K562 (cell line): ENCODE data around the gene RAMP2. TPM values are rescaled to one million over a fixed set of nuclear protein-coding genes. Genes with fewer than 3 reads are reported as not detected.

Source experiments
- ARID3B ChIP-seq: fragments of 250-450 bp; sonication (Bioruptor Pico); IDR thresholded peaks from 2 replicates; pipeline ENCODE4 v1.4.0; 2020; ENCODE audit warnings: borderline replicate concordance
- ATF6 ChIP-seq: sonication (generic); formaldehyde crosslinking; IDR thresholded peaks from 2 replicates; pipeline ENCODE4 v1.4.0; 2020; ENCODE audit warnings: mild to moderate bottlenecking, missing genetic modification reagents
- BDP1 ChIP-seq: IDR thresholded peaks from 3 replicates; pipeline ENCODE4 v1.6.1; 2011; ENCODE audit not compliant: insufficient read length, insufficient read depth
- BHLHE40 ChIP-seq: IDR thresholded peaks from 2 replicates; pipeline ENCODE4 v1.6.1; 2011; ENCODE audit warnings: low read length, improper control_type of control experiment
- CBFA2T3 ChIP-seq: fragments of 450-650 bp; IDR thresholded peaks from 2 replicates; pipeline ENCODE4 v1.6.1; 2017
- CBX1 ChIP-seq: sonication (generic); IDR thresholded peaks from 2 replicates; pipeline ENCODE4 v1.6.1; 2016; ENCODE audit warnings: antibody characterized with exemption, low read depth, mild to moderate bottlenecking
- EGR1 ChIP-seq: fragments of 450-650 bp; conservative IDR thresholded peaks from 2 replicates; pipeline ENCODE4 v1.6.1; 2017; ENCODE audit warnings: mild to moderate bottlenecking
- ETS1 ChIP-seq: conservative IDR thresholded peaks from 2 replicates; pipeline ENCODE4 v1.6.1; 2011; ENCODE audit warnings: low read depth, mild to moderate bottlenecking, low read length; ENCODE audit not compliant: control insufficient read depth
- GABPB1 ChIP-seq: sonication (generic); formaldehyde crosslinking; IDR thresholded peaks from 2 replicates; pipeline ENCODE4 v1.8.0; 2022; ENCODE audit warnings: mild to moderate bottlenecking, missing genetic modification reagents
- LCOR ChIP-seq: sonication (generic); formaldehyde crosslinking; IDR thresholded peaks from 2 replicates; pipeline ENCODE4 v1.8.0; 2022; ENCODE audit warnings: mild to moderate bottlenecking, missing genetic modification reagents
- MTF1 ChIP-seq: fragments of 250-450 bp; sonication (Bioruptor Pico); IDR thresholded peaks from 2 replicates; pipeline ENCODE4 v1.9.0; 2021; ENCODE audit warnings: moderate library complexity, mild to moderate bottlenecking, inconsistent platforms, borderline replicate concordance
- NR3C1 ChIP-seq: sonication (generic); formaldehyde crosslinking; IDR thresholded peaks from 2 replicates; pipeline ENCODE4 v1.8.1; 2022; ENCODE audit warnings: missing genetic modification reagents
- PML ChIP-seq: IDR thresholded peaks from 2 replicates; pipeline ENCODE4 v1.6.1; 2012; ENCODE audit warnings: low read length, inconsistent platforms
- TEAD1 ChIP-seq, 2 experiments: fragments of 450-650 bp in 1 of 2; sonication (generic) in 1 of 2; formaldehyde crosslinking; IDR thresholded peaks; 2 replicates each; pipeline versions ENCODE4 v1.4.0 to v1.8.0; 2020 to 2022; ENCODE audit warnings: mild to moderate bottlenecking in 2 of 2, missing genetic modification reagents in 1 of 2
- THRAP3 ChIP-seq: fragments of 450-650 bp; IDR thresholded peaks from 2 replicates; pipeline ENCODE4 v1.6.1; 2016; ENCODE audit warnings: mild to moderate bottlenecking, inconsistent platforms, borderline replicate concordance
- ZBTB2 ChIP-seq: fragments of 450-650 bp; IDR thresholded peaks from 2 replicates; pipeline ENCODE4 v1.6.1; 2016; ENCODE audit warnings: antibody characterized with exemption
- ZFPM2 ChIP-seq: fragments of 250-450 bp; sonication (Bioruptor Pico); IDR thresholded peaks from 2 replicates; pipeline ENCODE4 v1.5.1; 2022; ENCODE audit warnings: mild to moderate bottlenecking
- ZNF146 ChIP-seq: IDR thresholded peaks from one replicate; pipeline ENCODE4 v1.6.1; 2018; ENCODE audit warnings: missing compliant biosample characterization; ENCODE audit not compliant: unreplicated experiment
- ZNF253 ChIP-seq: fragments of 250-450 bp; sonication (Bioruptor Pico); conservative IDR thresholded peaks from 2 replicates; pipeline ENCODE4 v1.6.1; 2021; ENCODE audit warnings: mild to moderate bottlenecking
- ZNF316 ChIP-seq: fragments of 450-650 bp; IDR thresholded peaks from 2 replicates; pipeline ENCODE4 v1.6.1; 2016
- ZNF354B ChIP-seq: fragments of 250-450 bp; sonication (Bioruptor Pico); IDR thresholded peaks from 2 replicates; pipeline ENCODE4 v1.4.0; 2020
- ZNF740 ChIP-seq, 3 experiments: fragments of 200-800 bp in 1 of 3; sonication (Bioruptor generic) in 1 of 3; sonication (generic) in 1 of 3; formaldehyde crosslinking in 1 of 3; IDR thresholded peaks; 2 replicates each; pipeline versions ENCODE4 v1.6.1 to v1.8.0; 2016 to 2022; ENCODE audit warnings: mild to moderate bottlenecking in 2 of 3, missing compliant biosample characterization in 2 of 3, missing genetic modification characterization in 2 of 3, missing genetic modification reagents in 1 of 3
- polyA plus RNA-seq, 8 experiments: library from polyadenylated mRNA; depleted of rRNA in 4 of 8; stranded (reverse) in 5 of 8; unstranded in 3 of 8; fragments of >200 nt; fragmentation: Nextera tagmentation in 2 of 8; fragmentation: Illumina TruSeq in 1 of 8; extraction: Ambion mirVana in 2 of 8; extraction: Trizol in 1 of 8; gene quantifications; 2 replicates each; pipeline versions ENCODE4 v1.2.1 to v1.2.3, GENCODE V29; 2011 to 2014; ENCODE audit warnings: inconsistent platforms in 1 of 8, missing spikeins in 1 of 8
- total RNA-seq, 7 experiments: library from RNA; depleted of rRNA in 6 of 7; stranded (reverse); fragments of >200 nt in 6 of 7; fragmentation: Illumina TruSeq in 2 of 7; extraction: Trizol in 2 of 7; gene quantifications; 2 replicates each; pipeline versions ENCODE4 v1.2.1 to v1.2.3, GENCODE V29; 2011 to 2021; ENCODE audit warnings: low replicate concordance in 1 of 7

RAMP2 gene
- total and polyA plus RNA-seq, 9 of the 15 experiments (the other 6 are each of a cell fraction or from before 2014, with no cell fraction given): not detected

- TF ChIP-seq NR3C1 (CRISPR knock-in tag) (no peak), ZNF354B (CRISPR knock-in tag) (no peak), ARID3B (CRISPR knock-in tag) (no peak), BHLHE40 (no peak), ZNF253 (CRISPR knock-in tag) (no peak), ZNF316 (no peak), ZNF146 (CRISPR knock-in tag) (no peak), ZBTB2 (no peak), ZNF740 (CRISPR knock-in tag; IDR thresholded peaks at IDR 0.05) (no peak), ZNF740 (tag; IDR thresholded peaks at IDR 0.05) (no peak), GABPB1 (CRISPR knock-in tag) (no peak), ATF6 (CRISPR knock-in tag) (no peak), TEAD1 (CRISPR knock-in tag; IDR thresholded peaks at IDR 0.05) (peak; percentile 46 to 82; a peak in 2 of 4 replicates), EGR1 (no peak), ETS1 (no peak), BDP1 (no peak), CBFA2T3 (peak; percentile 94), MTF1 (no peak), ZFPM2 (CRISPR knock-in tag) (no peak), CBX1 (no peak), THRAP3 (no peak), LCOR (CRISPR knock-in tag) (no peak), PML (peak; percentile 81)
These were observed 17.3 kb upstream of the RAMP2 start (continued) for GRCh38 chr17:42743595-42744282.
